GM12878 (cell line): ENCODE results near the gene MAPK9. TPM values are rescaled to one million over a fixed set of nuclear protein-coding genes. Genes with fewer than 3 reads are reported as not detected.

ENCODE experiments used
- ATAC-seq: fragments of 200-7000 bp; cut with Tn5 transposase; 3 replicates; pipeline ENCODE4 v1.9.1; 2020; ENCODE audit warnings: mild to moderate bottlenecking, moderate library complexity
- BruUV-seq: library from RNA; stranded (reverse); fragments of 400-500 nt; replicated peaks from 2 replicates; lab custom pipeline; 2021; lab: Mats Ljungman, UMichigan
- CTCF ChIA-PET: fragments of 300-600 bp; sonication (Branson Sonifier 250); formaldehyde crosslinking; extraction: SDS; loops from one replicate; lab custom pipeline; 2021; ENCODE audit warnings: inconsistent platforms; lab: Yijun Ruan, JAX
- POLR2A ChIA-PET: fragments of 350-600 bp; formaldehyde crosslinking; extraction: SDS; loops from one replicate; lab custom pipeline; 2021; ENCODE audit warnings: inconsistent platforms; lab: Charles Lee
- RAD21 ChIA-PET: fragments of 300-600 bp; sonication (Branson Sonifier 250); formaldehyde crosslinking; loops from one replicate; lab custom pipeline; 2023; ENCODE audit warnings: antibody characterized with exemption; ENCODE audit not compliant: unreplicated experiment; lab: Charles Lee
- SMC1A ChIA-PET: fragments of 300-600 bp; sonication (Branson Sonifier 250); formaldehyde crosslinking; loops from one replicate; lab custom pipeline; 2023; ENCODE audit not compliant: unreplicated experiment, uncharacterized antibody; lab: Charles Lee
- DNase-seq: peaks from one replicate; pipeline ENCODE4 v3.0.0-alpha.2; 2011; ENCODE audit warnings: low read depth, low spot score
- FAIRE-seq: peaks from 3 replicates; lab custom pipeline; 2011; peaks lifted over from hg19 to GRCh38; lab: Jason Lieb, UNC
- H2AFZ ChIP-seq: 2 replicates; pipeline ENCODE4 v1.6.0; 2011; ENCODE audit warnings: low read depth, low read length, control low read depth; ENCODE audit not compliant: control insufficient read depth
- H3K27ac ChIP-seq: 2 replicates; pipeline ENCODE4 v1.5.1; 2011; ENCODE audit warnings: control low read depth; ENCODE audit not compliant: control insufficient read depth, insufficient read depth
- H3K27me3 ChIP-seq, 2 experiments: replicated peaks in 1 of 2; 2 replicates each; pipeline versions ENCODE4 v1.6.0 to v1.6.1; 2011; ENCODE audit warnings: low read length in 1 of 2; ENCODE audit not compliant: control insufficient read depth in 2 of 2, insufficient read depth in 2 of 2
- H3K36me3 ChIP-seq, 2 experiments: 2 replicates each; pipeline ENCODE4 v1.5.1; 2011; ENCODE audit warnings: low read length in 1 of 2; ENCODE audit not compliant: control insufficient read depth in 2 of 2, insufficient read depth in 2 of 2
- H3K4me1 ChIP-seq: 2 replicates; pipeline ENCODE4 v1.6.1; 2011; ENCODE audit warnings: mild to moderate bottlenecking, low read length, moderate library complexity, mixed read lengths; ENCODE audit not compliant: control insufficient read depth, insufficient read depth
- H3K4me2 ChIP-seq: 2 replicates; pipeline ENCODE4 v1.6.0; 2011; ENCODE audit warnings: control low read depth; ENCODE audit not compliant: control insufficient read depth, insufficient read depth
- H3K4me3 ChIP-seq: fragments of 200-600 bp; sonication (generic); 2 replicates; pipeline ENCODE4 v1.5.1; 2016
- H3K79me2 ChIP-seq: 2 replicates; pipeline ENCODE4 v1.6.0; 2011; ENCODE audit warnings: low read length; ENCODE audit not compliant: control insufficient read depth, insufficient read depth
- H3K9ac ChIP-seq: 2 replicates; pipeline ENCODE4 v1.8.0; 2011; ENCODE audit warnings: low read length, control low read depth, mixed read lengths; ENCODE audit not compliant: control insufficient read depth, insufficient read depth
- H3K9me3 ChIP-seq: replicated peaks from 3 replicates; pipeline ENCODE4 v1.5.1; 2011; ENCODE audit warnings: mild to moderate bottlenecking, low read length; ENCODE audit not compliant: control insufficient read depth, insufficient read depth
- H4K20me1 ChIP-seq: 2 replicates; pipeline ENCODE4 v1.6.0; 2011; ENCODE audit not compliant: control insufficient read depth, insufficient read depth
- CBX5 ChIP-seq: sonication (generic); IDR thresholded peaks from 2 replicates; pipeline ENCODE4 v1.6.1; 2016; ENCODE audit warnings: low read depth, moderate library complexity, mild to moderate bottlenecking, inconsistent platforms
- CEBPB ChIP-seq, 2 experiments: fragments of 150-350 bp in 1 of 2; IDR thresholded peaks; 2 replicates each; pipeline ENCODE4 v1.6.1; 2012 to 2014; ENCODE audit warnings: low read depth in 2 of 2, low read length in 2 of 2, borderline replicate concordance in 1 of 2, inconsistent platforms in 1 of 2
- HDAC2 ChIP-seq: fragments of 200-600 bp; sonication (generic); IDR thresholded peaks from 2 replicates; pipeline ENCODE4 v1.6.1; 2017
- HSF1 ChIP-seq: fragments of 150-350 bp; IDR thresholded peaks from 2 replicates; pipeline ENCODE4 v1.6.1; 2014; ENCODE audit warnings: mild to moderate bottlenecking, low read depth, low read length
- MLLT1 ChIP-seq: fragments of 450-650 bp; IDR thresholded peaks from 2 replicates; pipeline ENCODE4 v1.6.1; 2016; ENCODE audit warnings: mild to moderate bottlenecking
- PKNOX1 ChIP-seq: fragments of 450-650 bp; IDR thresholded peaks from 2 replicates; pipeline ENCODE4 v1.6.1; 2016; ENCODE audit warnings: mild to moderate bottlenecking
- POLR2A ChIP-seq: IDR thresholded peaks from 2 replicates; pipeline ENCODE4 v1.6.1; 2011; ENCODE audit warnings: low read depth, mild to moderate bottlenecking, low read length
- POLR2AphosphoS5 ChIP-seq: IDR thresholded peaks from 2 replicates; pipeline ENCODE4 v1.6.1; 2011; ENCODE audit warnings: mild to moderate bottlenecking, low read length, inconsistent platforms
- POU2F2 ChIP-seq: IDR thresholded peaks from 3 replicates; pipeline ENCODE4 v1.6.1; 2011; ENCODE audit warnings: low read depth, mild to moderate bottlenecking, low read length, borderline replicate concordance
- RAD21 ChIP-seq: IDR thresholded peaks from 2 replicates; pipeline ENCODE4 v1.6.1; 2011; ENCODE audit warnings: mild to moderate bottlenecking, low read depth, low read length, moderate library complexity; ENCODE audit not compliant: insufficient read depth
- RELA ChIP-seq: fragments of 450-650 bp; IDR thresholded peaks from 2 replicates; pipeline ENCODE4 v1.8.0; 2014; ENCODE audit warnings: borderline replicate concordance; ENCODE audit not compliant: partially characterized antibody
- SMC3 ChIP-seq: IDR thresholded peaks from 2 replicates; pipeline ENCODE4 v1.6.1; 2011; ENCODE audit warnings: low read length, improper control_type of control experiment, borderline replicate concordance
- WRNIP1 ChIP-seq: IDR thresholded peaks from 2 replicates; pipeline ENCODE4 v1.6.1; 2011; ENCODE audit warnings: low read depth, low read length, improper control_type of control experiment, borderline replicate concordance
- ZBED1 ChIP-seq: IDR thresholded peaks from 2 replicates; pipeline ENCODE4 v1.6.1; 2016; ENCODE audit warnings: borderline replicate concordance
- ZBTB40 ChIP-seq: fragments of 450-650 bp; IDR thresholded peaks from 2 replicates; pipeline ENCODE4 v1.6.1; 2016; ENCODE audit warnings: mild to moderate bottlenecking, moderate library complexity, borderline replicate concordance
- WGBS: methylation state at CpG from one replicate; pipeline ENCODE4 v1.1.6; 2016; ENCODE audit warnings: low lambda C conversion rate; ENCODE audit not compliant: insufficient replicate concordance, insufficient coverage; ENCODE audit errors: missing lambda C conversion rate; 5-methylcytosine and 5-hydroxymethylcytosine counted together
- in situ Hi-C: fragments of 300-500 bp; cut with MboI; formaldehyde crosslinking; loops from 9 replicates; pipeline ENCODE4 v1.14.3; 2018; ENCODE audit warnings: mixed read lengths
- intact Hi-C: fragments of 100-400 bp; cut with micrococcal nuclease; formaldehyde crosslinking; loops from one replicate; pipeline ENCODE4 v1.14.2; 2022; ENCODE audit not compliant: unreplicated experiment
- polyA plus RNA-seq, 11 experiments: library from polyadenylated mRNA; depleted of rRNA in 4 of 11; unstranded in 6 of 11; stranded (reverse) in 5 of 11; fragments of >200 nt; fragmentation: Nextera tagmentation in 4 of 11; fragmentation: Illumina TruSeq in 1 of 11; extraction: Ambion mirVana in 4 of 11; extraction: Trizol in 1 of 11; gene quantifications; 1 replicate in 1 of 11; 2 replicates in 10 of 11; pipeline versions ENCODE4 v1.2.1 to v1.2.3, GENCODE V29; 2011 to 2016; ENCODE audit warnings: inconsistent platforms in 2 of 11, missing spikeins in 2 of 11, low read depth in 1 of 11
- total RNA-seq, 4 experiments: library from RNA; depleted of rRNA in 3 of 4; stranded (reverse); fragments of >200 nt in 3 of 4; fragmentation: Illumina TruSeq in 1 of 4; extraction: Trizol in 1 of 4; gene quantifications; 2 replicates each; pipeline versions ENCODE4 v1.2.1 to v1.2.3, GENCODE V29; 2013 to 2021

The MAPK9 gene
- total and polyA plus RNA-seq, 10 of the 15 experiments (the other 5 are each of a cell fraction or from before 2014, with no cell fraction given): 2.1 to 52.9 (median 21.7) TPM

GRCh38 chr5:180230017-180230416 is 61.9 kb downstream of the MAPK9 start (continued):
- no peak for TF ChIP-seq RELA

GRCh38 chr5:180222056-180222455 is 69.8 kb downstream of the MAPK9 start:
- ATAC-seq (no peak), DNase-seq (no peak), FAIRE-seq (no peak)
- CTCF ChIA-PET: no interaction called here
- SMC1A ChIA-PET: interaction anchor here (0.7 kb wide), 1 partner anchor 36 kb away, joined by 3 read pairs; no protein-coding TSS in a partner anchor
- no peak overlapping the region for H3K4me3 ChIP-seq
- no peaks in the 10 kb centered on the region for H3K4me1 ChIP-seq
- no TSS peak for BruUV-seq
- POLR2A ChIA-PET: no interaction called here
- intact Hi-C loops (no loop called here), in situ Hi-C loops (no loop called here)
- H3K27ac ChIP-seq: no peak overlapping the region
- 91% methylated on average over 11 of the region's 11 CpGs for WGBS
- TF ChIP-seq HSF1: no peak
- no peak for TF ChIP-seq ZBTB40
- TF ChIP-seq PKNOX1: no peak
- TF ChIP-seq POLR2AphosphoS5: no peak
- no peak for TF ChIP-seq RAD21
- no peak for TF ChIP-seq HDAC2
- TF ChIP-seq POU2F2: no peak
- no peak for TF ChIP-seq ZBED1
- no peak for TF ChIP-seq MLLT1
- TF ChIP-seq POLR2A: no peak
- no peak for TF ChIP-seq CBX5
- no peak for TF ChIP-seq SMC3
- no peak for TF ChIP-seq WRNIP1
- no peak for TF ChIP-seq CEBPB (IDR thresholded peaks at IDR 0.05; ENCODE audit: borderline replicate concordance in 1 of 2, low read depth in 2 of 2, low read length in 2 of 2)
- no peaks in the 10 kb centered on the region for H3K36me3 ChIP-seq
- no peaks in the 10 kb centered on the region for H4K20me1 ChIP-seq
- no peak overlapping the region for H2AFZ ChIP-seq
- no peaks in the 10 kb centered on the region; the same call in 2 of the 3 replicates for H3K9me3 ChIP-seq
- H3K79me2 ChIP-seq: no peaks in the 10 kb centered on the region
- H3K27me3 ChIP-seq: no peaks in the 10 kb centered on the region
- RAD21 ChIA-PET: no interaction called here
- H3K4me2 ChIP-seq: no peak overlapping the region
- no peak overlapping the region for H3K9ac ChIP-seq
